GM21717 (cell line): ENCODE data around the gene ARHGEF3.
A peak's percentile ranks its signal among the peaks of the same experiment; 100 is the strongest.

Experiments used
- ATAC-seq: cut with Tn5 transposase; IDR thresholded peaks from one replicate; pipeline ENCODE4 v1.9.1; 2021; ENCODE audit warnings: mild to moderate bottlenecking, moderate library complexity; ENCODE audit not compliant: unreplicated experiment

Gene ARHGEF3

GRCh38 chr3:56801662-56802377, at the start of gene ARHGEF3:
ARHGEF3 (minus strand) TSS chr3:56801949; CDS start chr3:56801798, 151 bp downstream.
- ATAC-seq, result peak; percentile 75

GRCh38 chr3:56849698-56850097, 47.9 kb upstream of the ARHGEF3 start:
- no peak for ATAC-seq

- no peak for ATAC-seq
Observed at GRCh38 chr3:56845505-56845904, 43.8 kb upstream of the ARHGEF3 start.

GRCh38 chr3:56844536-56844935, 42.8 kb upstream of the ARHGEF3 start:
- no peak for ATAC-seq

- ATAC-seq, result no peak
Observed at GRCh38 chr3:56839784-56840715, 38.3 kb upstream of the ARHGEF3 start.

GRCh38 chr3:56838448-56838847, 36.7 kb upstream of the ARHGEF3 start:
- ATAC-seq, result no peak

- ATAC-seq, result no peak
Observed at GRCh38 chr3:56837196-56837955, 35.6 kb upstream of the ARHGEF3 start.

- ATAC-seq, result no peak
Observed at GRCh38 chr3:56836276-56837163, 34.8 kb upstream of the ARHGEF3 start.

GRCh38 chr3:56835650-56836227, 34.0 kb upstream of the ARHGEF3 start:
- ATAC-seq, result no peak

- no peak for ATAC-seq
Observed at GRCh38 chr3:56833536-56833935, 31.8 kb upstream of the ARHGEF3 start.

GRCh38 chr3:56833022-56833421, 31.3 kb upstream of the ARHGEF3 start:
- no peak for ATAC-seq

- no peak for ATAC-seq
Observed at GRCh38 chr3:56831572-56831971, 29.8 kb upstream of the ARHGEF3 start.

GRCh38 chr3:56830884-56831283, 29.1 kb upstream of the ARHGEF3 start:
- ATAC-seq, result no peak

GRCh38 chr3:56829533-56829932, 27.8 kb upstream of the ARHGEF3 start:
- ATAC-seq, result no peak

- no peak for ATAC-seq
Observed at GRCh38 chr3:56826831-56827722, 25.3 kb upstream of the ARHGEF3 start.

- no peak for ATAC-seq
Observed at GRCh38 chr3:56825567-56826438, 24.1 kb upstream of the ARHGEF3 start.

- no peak for ATAC-seq
Observed at GRCh38 chr3:56823984-56824703, 22.4 kb upstream of the ARHGEF3 start.
